LNCaP clone FGC (cell line): Measurements from ENCODE around the gene RPS27L.

Source experiments
- DNase-seq: peaks from one replicate; pipeline ENCODE4 v3.0.0-alpha.2; 2011; ENCODE audit warnings: low read depth
- H3K4me3 ChIP-seq: 2 replicates; pipeline ENCODE4 v1.5.1; 2011; ENCODE audit warnings: mild to moderate bottlenecking, low read depth, low read length, control low read depth
- CTCF ChIP-seq: IDR thresholded peaks from 2 replicates; pipeline ENCODE4 v1.5.1; 2012; ENCODE audit warnings: mild to moderate bottlenecking; ENCODE audit not compliant: control insufficient read depth, insufficient read depth; ENCODE audit errors: extremely low read depth

The RPS27L gene

GRCh38 chr15:63126726-63127125, 30.6 kb downstream of the RPS27L start:
- DNase-seq, result no peak
- H3K4me3 ChIP-seq, result no peak overlapping the region
- no peak for TF ChIP-seq CTCF

GRCh38 chr15:63124506-63124905, 32.8 kb downstream of the RPS27L start:
- H3K4me3 ChIP-seq, result no peak overlapping the region
- no peak for DNase-seq
- no peak for TF ChIP-seq CTCF

- H3K4me3 ChIP-seq, result peak overlapping the region; percentile 95
These were observed 35.0 kb downstream of the RPS27L start for GRCh38 chr15:63122002-63122875.

GRCh38 chr15:63121382-63122001, 35.8 kb downstream of the RPS27L start, which contains the start of gene LACTB:
LACTB (plus strand) TSS chr15:63121861; CDS start chr15:63121872, 11 bp downstream.
- peak; percentile 64 for DNase-seq
- peak within 1 kb of the TSS; percentile 95 for H3K4me3 ChIP-seq
- no peak for TF ChIP-seq CTCF

More at GRCh38 chr15:63122002-63122875, 35.0 kb downstream of the RPS27L start:
- peak; percentile 17; the same call in 1 of the 2 replicates for TF ChIP-seq CTCF
- DNase-seq, result no peak

GRCh38 chr15:63118854-63119253, 38.4 kb downstream of the RPS27L start:
- no peak for TF ChIP-seq CTCF
- no peak for DNase-seq
- H3K4me3 ChIP-seq, result no peak overlapping the region

- no peak for DNase-seq
- TF ChIP-seq CTCF, result no peak
- H3K4me3 ChIP-seq, result no peak overlapping the region
These were observed 42.8 kb downstream of the RPS27L start for GRCh38 chr15:63114465-63114864.

GRCh38 chr15:63112871-63113270, 44.4 kb downstream of the RPS27L start:
- no peak for TF ChIP-seq CTCF
- no peak for DNase-seq
- H3K4me3 ChIP-seq, result no peak overlapping the region
